SK-N-SH treated with all-trans-retinoic acid at 6 μM for 48 hours (cell line): ENCODE data around the gene REP15.
A peak's percentile ranks its signal among the peaks of the same experiment; 100 is the strongest.

Source experiments
- ATAC-seq: fragments of 200-7000 bp; cut with Tn5 transposase; 3 replicates; pipeline ENCODE4 v1.9.1; 2020; ENCODE audit warnings: mild to moderate bottlenecking, moderate library complexity
- BACH2 ChIP-seq: fragments of 250-450 bp; sonication (Bioruptor Pico); IDR thresholded peaks from 2 replicates; pipeline ENCODE4 v1.9.0; 2021; ENCODE audit warnings: mild to moderate bottlenecking, borderline replicate concordance
- CSDC2 ChIP-seq: fragments of 250-450 bp; sonication (Bioruptor Pico); IDR thresholded peaks from 2 replicates; pipeline ENCODE4 v1.5.0; 2020; ENCODE audit warnings: mild to moderate bottlenecking, moderate library complexity
- CSRNP3 ChIP-seq: fragments of 250-450 bp; sonication (Bioruptor Pico); IDR thresholded peaks from 2 replicates; pipeline ENCODE4 v1.5.1; 2021; ENCODE audit warnings: mild to moderate bottlenecking, moderate library complexity
- GLIS3 ChIP-seq: fragments of 250-450 bp; sonication (Bioruptor Pico); IDR thresholded peaks from 2 replicates; pipeline ENCODE4 v1.5.0; 2020; ENCODE audit warnings: mild to moderate bottlenecking, moderate library complexity
- ISL1 ChIP-seq: fragments of 250-450 bp; sonication (Bioruptor Pico); IDR thresholded peaks from 2 replicates; pipeline ENCODE4 v2.1.2; 2022; ENCODE audit warnings: mild to moderate bottlenecking, moderate library complexity
- OSR1 ChIP-seq: fragments of 250-450 bp; sonication (Bioruptor Pico); IDR thresholded peaks from 2 replicates; pipeline ENCODE4 v1.8.0; 2022; ENCODE audit warnings: moderate library complexity, mild to moderate bottlenecking, inconsistent platforms
- PPARA ChIP-seq: fragments of 250-450 bp; sonication (Bioruptor Pico); IDR thresholded peaks from 2 replicates; pipeline ENCODE4 v1.5.0; 2020; ENCODE audit warnings: mild to moderate bottlenecking, borderline replicate concordance
- RARB ChIP-seq: fragments of 250-450 bp; sonication (Bioruptor Pico); IDR thresholded peaks from 2 replicates; pipeline ENCODE4 v1.8.0; 2021; ENCODE audit warnings: mild to moderate bottlenecking, moderate library complexity
- SNAI2 ChIP-seq: fragments of 250-450 bp; sonication (Bioruptor Pico); IDR thresholded peaks from 2 replicates; pipeline ENCODE4 v1.5.0; 2020; ENCODE audit warnings: mild to moderate bottlenecking, moderate library complexity
- TCF4 ChIP-seq: fragments of 250-450 bp; sonication (Bioruptor Pico); IDR thresholded peaks from 2 replicates; pipeline ENCODE4 v1.8.0; 2021; ENCODE audit warnings: mild to moderate bottlenecking, moderate library complexity, borderline replicate concordance
- TOX ChIP-seq: fragments of 250-450 bp; sonication (Bioruptor Pico); IDR thresholded peaks from 2 replicates; pipeline ENCODE4 v1.8.0; 2021; ENCODE audit warnings: mild to moderate bottlenecking, moderate library complexity, borderline replicate concordance
- ZC3H10 ChIP-seq: fragments of 250-450 bp; sonication (Bioruptor Pico); IDR thresholded peaks from 2 replicates; pipeline ENCODE4 v1.5.1; 2021; ENCODE audit warnings: mild to moderate bottlenecking, moderate library complexity
- ZFP30 ChIP-seq: fragments of 450-650 bp; formaldehyde crosslinking; IDR thresholded peaks from 2 replicates; pipeline ENCODE4 v1.5.0; 2022; ENCODE audit warnings: mild to moderate bottlenecking, moderate library complexity
- ZNF565 ChIP-seq: fragments of 450-650 bp; formaldehyde crosslinking; conservative IDR thresholded peaks from 2 replicates; pipeline ENCODE4 v1.5.0; 2020; ENCODE audit warnings: low read depth, mild to moderate bottlenecking, moderate library complexity
- ZNF70 ChIP-seq: fragments of 450-650 bp; formaldehyde crosslinking; IDR thresholded peaks from 2 replicates; pipeline ENCODE4 v1.5.0; 2020; ENCODE audit warnings: mild to moderate bottlenecking, moderate library complexity
- ZNF8 ChIP-seq: fragments of 450-650 bp; formaldehyde crosslinking; IDR thresholded peaks from 2 replicates; pipeline ENCODE4 v1.5.0; 2020; ENCODE audit warnings: mild to moderate bottlenecking, moderate library complexity
- TF ChIP-seq, protein P1 (sequence below): fragments of 250-450 bp; sonication (Bioruptor Pico); IDR thresholded peaks from 2 replicates; pipeline ENCODE4 v1.8.0; 2021; ENCODE audit warnings: low read depth, mild to moderate bottlenecking, moderate library complexity, borderline replicate concordance
- TF ChIP-seq, protein P2 (sequence below): fragments of 250-450 bp; sonication (Bioruptor Pico); IDR thresholded peaks from 2 replicates; pipeline ENCODE4 v1.5.0; 2020; ENCODE audit warnings: mild to moderate bottlenecking, moderate library complexity

Gene REP15

DNA sequence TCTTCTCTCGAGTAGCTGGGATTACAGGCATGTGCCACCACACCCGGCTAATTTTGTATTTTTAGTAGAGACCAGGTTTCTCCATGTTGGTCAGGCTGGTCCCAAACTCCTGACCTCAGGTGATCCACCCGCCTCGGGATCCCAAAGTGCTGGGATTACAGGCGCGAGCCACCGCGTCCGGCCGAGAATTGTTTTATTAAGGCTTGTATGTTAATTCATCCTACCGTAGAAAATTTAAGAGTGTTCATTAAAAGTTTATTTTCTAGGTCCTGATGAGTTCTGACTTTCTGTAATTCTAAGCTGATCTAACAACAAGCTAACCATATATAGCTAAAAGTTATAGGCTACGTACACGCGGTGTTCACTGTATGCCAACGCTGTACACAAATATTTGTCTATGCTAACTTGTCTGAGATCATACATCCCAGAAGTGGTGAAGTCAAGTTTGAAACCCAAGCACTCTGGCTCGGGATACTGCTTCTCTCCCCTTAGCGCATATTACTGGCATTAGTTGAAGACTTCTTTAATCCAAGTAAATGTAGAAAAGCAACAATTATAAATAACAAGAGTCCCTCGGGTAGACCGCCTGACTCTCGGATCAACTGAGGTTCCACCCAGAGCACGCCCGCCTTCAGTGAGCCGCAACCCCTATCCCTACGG, 13.8 kb downstream of the REP15 start:
- ATAC-seq = peak; percentile 70
- no peak for TF ChIP-seq PPARA (CRISPR knock-in tag)
- TF ChIP-seq TCF4 = no peak
- TF ChIP-seq ZNF70 (CRISPR knock-in tag) = no peak
- TF ChIP-seq GLIS3 (CRISPR knock-in tag) = no peak
- no peak for TF ChIP-seq CSDC2 (CRISPR knock-in tag)
- TF ChIP-seq ZFP30 (CRISPR knock-in tag) = no peak
- no peak for TF ChIP-seq RARB (CRISPR knock-in tag)
- no peak for TF ChIP-seq ISL1 (CRISPR knock-in tag)
- no peak for TF ChIP-seq OSR1 (CRISPR knock-in tag)
- TF ChIP-seq ZNF8 (CRISPR knock-in tag) = no peak
- no peak for TF ChIP-seq SNAI2 (CRISPR knock-in tag)

DNA sequence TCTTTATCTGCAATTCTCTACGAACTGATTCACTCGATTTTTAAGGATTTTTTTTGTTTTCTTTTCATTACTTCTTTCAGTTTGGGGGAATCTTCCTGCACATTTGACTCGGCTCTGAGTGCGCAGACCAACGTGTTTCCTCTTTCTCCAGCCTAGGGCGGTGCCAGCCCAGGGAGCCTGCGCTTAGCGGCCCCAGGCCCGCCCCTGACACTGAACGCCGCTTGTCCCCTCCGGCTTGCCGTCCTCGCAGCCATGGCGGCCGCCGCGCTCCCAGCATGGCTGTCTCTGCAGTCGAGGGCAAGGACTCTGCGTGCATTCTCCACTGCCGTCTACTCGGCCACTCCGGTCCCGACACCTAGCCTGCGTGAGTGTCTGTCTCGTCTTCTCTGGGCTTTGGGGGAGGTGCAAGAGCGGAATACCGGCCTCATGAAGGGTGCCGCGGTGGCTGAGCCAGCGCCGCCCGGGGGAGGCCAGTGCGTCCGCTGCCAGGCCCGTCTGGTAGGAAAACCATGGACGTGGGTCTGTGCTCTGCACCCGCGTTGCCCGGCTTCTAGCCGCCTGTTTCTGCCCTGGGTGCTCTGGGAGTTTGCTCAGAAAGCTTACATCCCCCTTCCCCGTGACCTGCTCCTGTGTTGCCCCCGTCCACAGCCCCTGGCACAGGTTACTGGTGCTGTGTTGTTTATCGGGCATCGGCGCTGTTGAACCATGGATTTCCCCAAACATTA, 14.5 kb downstream of the REP15 start, which contains the start of gene MRPS35:
TSS of gene MRPS35 (plus strand) at position 241 of the 725 bp plus-strand sequence. CDS start at position 253, 12 bp downstream.
- ATAC-seq = peak; percentile 97
- no peak for TF ChIP-seq ZNF70 (CRISPR knock-in tag)
- TF ChIP-seq SNAI2 (CRISPR knock-in tag) = no peak
- TF ChIP-seq, protein P1, sequence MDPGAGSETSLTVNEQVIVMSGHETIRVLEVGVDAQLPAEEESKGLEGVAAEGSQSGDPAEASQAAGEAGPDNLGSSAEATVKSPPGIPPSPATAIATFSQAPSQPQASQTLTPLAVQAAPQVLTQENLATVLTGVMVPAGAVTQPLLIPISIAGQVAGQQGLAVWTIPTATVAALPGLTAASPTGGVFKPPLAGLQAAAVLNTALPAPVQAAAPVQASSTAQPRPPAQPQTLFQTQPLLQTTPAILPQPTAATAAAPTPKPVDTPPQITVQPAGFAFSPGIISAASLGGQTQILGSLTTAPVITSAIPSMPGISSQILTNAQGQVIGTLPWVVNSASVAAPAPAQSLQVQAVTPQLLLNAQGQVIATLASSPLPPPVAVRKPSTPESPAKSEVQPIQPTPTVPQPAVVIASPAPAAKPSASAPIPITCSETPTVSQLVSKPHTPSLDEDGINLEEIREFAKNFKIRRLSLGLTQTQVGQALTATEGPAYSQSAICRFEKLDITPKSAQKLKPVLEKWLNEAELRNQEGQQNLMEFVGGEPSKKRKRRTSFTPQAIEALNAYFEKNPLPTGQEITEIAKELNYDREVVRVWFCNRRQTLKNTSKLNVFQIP (CRISPR knock-in tag) = no peak
- no peak for TF ChIP-seq ZC3H10
- no peak for TF ChIP-seq ZNF8 (CRISPR knock-in tag)
- no peak for TF ChIP-seq ISL1 (CRISPR knock-in tag)
- TF ChIP-seq TOX = no peak
- TF ChIP-seq, protein P2, sequence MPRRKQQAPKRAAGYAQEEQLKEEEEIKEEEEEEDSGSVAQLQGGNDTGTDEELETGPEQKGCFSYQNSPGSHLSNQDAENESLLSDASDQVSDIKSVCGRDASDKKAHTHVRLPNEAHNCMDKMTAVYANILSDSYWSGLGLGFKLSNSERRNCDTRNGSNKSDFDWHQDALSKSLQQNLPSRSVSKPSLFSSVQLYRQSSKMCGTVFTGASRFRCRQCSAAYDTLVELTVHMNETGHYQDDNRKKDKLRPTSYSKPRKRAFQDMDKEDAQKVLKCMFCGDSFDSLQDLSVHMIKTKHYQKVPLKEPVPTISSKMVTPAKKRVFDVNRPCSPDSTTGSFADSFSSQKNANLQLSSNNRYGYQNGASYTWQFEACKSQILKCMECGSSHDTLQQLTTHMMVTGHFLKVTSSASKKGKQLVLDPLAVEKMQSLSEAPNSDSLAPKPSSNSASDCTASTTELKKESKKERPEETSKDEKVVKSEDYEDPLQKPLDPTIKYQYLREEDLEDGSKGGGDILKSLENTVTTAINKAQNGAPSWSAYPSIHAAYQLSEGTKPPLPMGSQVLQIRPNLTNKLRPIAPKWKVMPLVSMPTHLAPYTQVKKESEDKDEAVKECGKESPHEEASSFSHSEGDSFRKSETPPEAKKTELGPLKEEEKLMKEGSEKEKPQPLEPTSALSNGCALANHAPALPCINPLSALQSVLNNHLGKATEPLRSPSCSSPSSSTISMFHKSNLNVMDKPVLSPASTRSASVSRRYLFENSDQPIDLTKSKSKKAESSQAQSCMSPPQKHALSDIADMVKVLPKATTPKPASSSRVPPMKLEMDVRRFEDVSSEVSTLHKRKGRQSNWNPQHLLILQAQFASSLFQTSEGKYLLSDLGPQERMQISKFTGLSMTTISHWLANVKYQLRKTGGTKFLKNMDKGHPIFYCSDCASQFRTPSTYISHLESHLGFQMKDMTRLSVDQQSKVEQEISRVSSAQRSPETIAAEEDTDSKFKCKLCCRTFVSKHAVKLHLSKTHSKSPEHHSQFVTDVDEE (CRISPR knock-in tag) = 0 out of 2 replicates have a peak, but pooled peaks have one; percentile 56

DNA sequence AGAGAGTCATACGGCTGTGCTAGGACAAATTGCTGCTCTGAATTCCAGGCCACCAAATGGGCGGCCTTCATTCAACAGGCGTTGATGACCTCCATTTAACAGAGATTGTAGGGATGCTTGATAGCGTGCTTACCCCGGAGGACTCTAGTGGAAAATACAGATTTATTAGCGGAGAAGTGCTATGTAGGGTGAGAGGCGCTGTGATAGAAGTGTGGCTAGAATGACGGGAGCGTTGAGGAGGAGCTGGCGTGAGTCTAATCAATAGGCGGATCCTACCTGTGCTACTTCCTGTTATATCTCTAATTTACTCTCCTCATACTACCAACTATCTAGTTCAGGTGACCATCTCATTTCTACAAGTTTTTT, 15.1 kb downstream of the REP15 start:
- peak; percentile 2 for ATAC-seq
- TF ChIP-seq ZFP30 (CRISPR knock-in tag) = no peak
- TF ChIP-seq OSR1 (CRISPR knock-in tag) = no peak
- no peak for TF ChIP-seq ZNF70 (CRISPR knock-in tag)
- TF ChIP-seq ISL1 (CRISPR knock-in tag) = no peak
- TF ChIP-seq, protein P1 (CRISPR knock-in tag) = no peak
- TF ChIP-seq ZNF565 (CRISPR knock-in tag) = no peak
- TF ChIP-seq CSRNP3 (CRISPR knock-in tag) = no peak
- no peak for TF ChIP-seq SNAI2 (CRISPR knock-in tag)
- TF ChIP-seq RARB (CRISPR knock-in tag) = no peak
- no peak for TF ChIP-seq BACH2
- TF ChIP-seq TCF4 = no peak
- TF ChIP-seq, protein P2 (CRISPR knock-in tag) = no peak
- TF ChIP-seq ZC3H10 = no peak
